Liver (tissue), 9 donors: ENCODE data around the gene CARS2. TPM values are rescaled to one million over a fixed set of nuclear protein-coding genes. Genes with fewer than 3 reads are reported as not detected.

Experiments used
- DNase-seq: peaks from one replicate; pipeline ENCODE4 v3.0.0-alpha.2; 2017; ENCODE audit warnings: low spot score
- H3K27ac ChIP-seq, 2 donors: one replicate each; pipeline ENCODE4 v1.7.0; 2013; ENCODE audit warnings: inconsistent platforms in 2 of 2, low read length in 2 of 2, control low read depth in 1 of 2, low read depth in 1 of 2, mild to moderate bottlenecking in 1 of 2
- H3K27me3 ChIP-seq, 4 donors: one replicate each; pipeline versions ENCODE4 v1.6.1 to v1.7.0; 2013; ENCODE audit warnings: low read length in 3 of 4, inconsistent platforms in 1 of 4, mild to moderate bottlenecking in 1 of 4, moderate library complexity in 1 of 4; ENCODE audit not compliant: control insufficient read depth in 4 of 4, insufficient read depth in 4 of 4
- H3K36me3 ChIP-seq, 4 donors: one replicate each; pipeline versions ENCODE4 v1.6.1 to v1.7.0; 2013; ENCODE audit warnings: low read length in 3 of 4, mild to moderate bottlenecking in 3 of 4, low read depth in 1 of 4, moderate library complexity in 1 of 4; ENCODE audit not compliant: control insufficient read depth in 4 of 4, insufficient read depth in 3 of 4
- H3K4me1 ChIP-seq, 4 donors: one replicate each; pipeline versions ENCODE4 v1.6.1 to v1.7.0; 2013; ENCODE audit warnings: low read length in 3 of 4, mild to moderate bottlenecking in 3 of 4, moderate library complexity in 1 of 4; ENCODE audit not compliant: control insufficient read depth in 4 of 4, insufficient read depth in 4 of 4
- H3K4me3 ChIP-seq, 3 donors: one replicate each; pipeline versions ENCODE4 v1.6.1 to v1.7.0; 2013; ENCODE audit warnings: low read length in 3 of 3, control low read depth in 1 of 3, low read depth in 1 of 3, mild to moderate bottlenecking in 1 of 3
- H3K9ac ChIP-seq, 2 donors: one replicate each; pipeline ENCODE4 v1.7.0; 2013; ENCODE audit warnings: low read length in 2 of 2, mild to moderate bottlenecking in 2 of 2, moderate library complexity in 2 of 2, control low read depth in 1 of 2, low read depth in 1 of 2
- H3K9me3 ChIP-seq, 4 donors: one replicate each; pipeline versions ENCODE4 v1.6.1 to v1.7.0; 2013; ENCODE audit warnings: low read length in 3 of 4; ENCODE audit not compliant: control insufficient read depth in 4 of 4
- EGR1 ChIP-seq, 2 donors: IDR thresholded peaks; 2 replicates each; pipeline ENCODE4 v1.6.1; 2016 to 2018; ENCODE audit warnings: antibody characterized with exemption in 2 of 2, low read depth in 2 of 2
- FOXA1 ChIP-seq: IDR thresholded peaks from 2 replicates; pipeline ENCODE4 v1.6.1; 2016; ENCODE audit warnings: antibody characterized with exemption
- FOXA2 ChIP-seq: IDR thresholded peaks from 2 replicates; pipeline ENCODE4 v1.6.1; 2016; ENCODE audit warnings: antibody characterized with exemption
- HNF4A ChIP-seq, 2 donors: conservative IDR thresholded peaks; 2 replicates each; pipeline ENCODE4 v1.6.1; 2016; ENCODE audit warnings: antibody characterized with exemption in 2 of 2, mild to moderate bottlenecking in 2 of 2
- HNF4G ChIP-seq: IDR thresholded peaks from 2 replicates; pipeline ENCODE4 v1.6.1; 2016; ENCODE audit warnings: antibody characterized with exemption
- JUND ChIP-seq, 2 donors: IDR thresholded peaks; 2 replicates each; pipeline ENCODE4 v1.6.1; 2016; ENCODE audit warnings: antibody characterized with exemption in 2 of 2
- NR2F2 ChIP-seq: IDR thresholded peaks from 2 replicates; pipeline ENCODE4 v1.6.1; 2016; ENCODE audit warnings: antibody characterized with exemption
- RAD21 ChIP-seq, 2 donors: IDR thresholded peaks; 2 replicates each; pipeline ENCODE4 v1.6.1; 2016; ENCODE audit warnings: antibody characterized with exemption in 2 of 2, mild to moderate bottlenecking in 2 of 2
- REST ChIP-seq: IDR thresholded peaks from 2 replicates; pipeline ENCODE4 v1.6.1; 2016; ENCODE audit warnings: antibody characterized with exemption, mild to moderate bottlenecking
- RXRA ChIP-seq, 2 donors: IDR thresholded peaks; 2 replicates each; pipeline ENCODE4 v1.6.1; 2017 to 2018; ENCODE audit warnings: antibody characterized with exemption in 2 of 2, mild to moderate bottlenecking in 1 of 2
- SP1 ChIP-seq: IDR thresholded peaks from 2 replicates; pipeline ENCODE4 v1.6.1; 2018; ENCODE audit warnings: antibody characterized with exemption, mild to moderate bottlenecking
- TAF1 ChIP-seq: conservative IDR thresholded peaks from 2 replicates; pipeline ENCODE4 v1.6.1; 2016; ENCODE audit warnings: antibody characterized with exemption, mild to moderate bottlenecking
- YY1 ChIP-seq: IDR thresholded peaks from 2 replicates; pipeline ENCODE4 v1.6.1; 2016; ENCODE audit warnings: antibody characterized with exemption, mild to moderate bottlenecking
- ZBTB33 ChIP-seq: IDR thresholded peaks from 2 replicates; pipeline ENCODE4 v1.6.1; 2016; ENCODE audit warnings: antibody characterized with exemption
- WGBS: extraction: QIAGEN DNeasy Blood & Tissue Kit; methylation state at CpG from one replicate; pipeline ENCODE4 v1.1.7; 2013; 5-methylcytosine and 5-hydroxymethylcytosine counted together
- polyA plus RNA-seq, 2 donors: library from polyadenylated mRNA; stranded (reverse) in 1 of 2; unstranded in 1 of 2; fragments of 200-250 nt in 1 of 2; fragments of >200 nt in 1 of 2; fragmentation: Nextera tagmentation in 1 of 2; extraction: Ambion mirVana in 1 of 2; gene quantifications; one replicate each; pipeline versions ENCODE4 v1.2.1 to v1.2.3, GENCODE V29; 2013 to 2015
- total RNA-seq, 2 donors: library from RNA; depleted of rRNA; stranded (reverse); fragments of >200 nt; gene quantifications; one replicate each; pipeline ENCODE4 v1.2.3, GENCODE V29; 2014
- donor health status: healthy.
- donor health status: healthy.
- donor health status: healthy.
- donor health status: healthy.
- donor health status: healthy.

Gene CARS2
- total and polyA plus RNA-seq, 4 donors, result 28.6 to 44.0 (median 31.4) TPM

- H3K9ac ChIP-seq, result no peak overlapping the region
- no peak overlapping the region for H3K27ac ChIP-seq
- no peaks in the 10 kb centered on the region for H3K27me3 ChIP-seq
- DNase-seq, result no peak
- 93% methylated on average over 7 of the region's 7 CpGs for WGBS
- H3K4me1 ChIP-seq, result peaks cover 0 to 8% (median 4%) of the 10 kb centered on the region in 4 donors
- peaks cover 0 to 9% (median 0%) of the 10 kb centered on the region in 4 donors for H3K36me3 ChIP-seq
- H3K4me3 ChIP-seq, result no peak overlapping the region
- H3K9me3 ChIP-seq, result no peaks in the 10 kb centered on the region
- TF ChIP-seq JUND (IDR thresholded peaks at IDR 0.05), result no peak
- no peak for TF ChIP-seq SP1
- no peak for TF ChIP-seq HNF4G
- no peak for TF ChIP-seq RXRA (IDR thresholded peaks at IDR 0.05)
- no peak for TF ChIP-seq YY1
- TF ChIP-seq FOXA2, result no peak
- TF ChIP-seq HNF4A (conservative IDR thresholded peaks at IDR 0.05), result no peak
- TF ChIP-seq ZBTB33, result no peak
- no peak for TF ChIP-seq REST
- TF ChIP-seq NR2F2, result no peak
- TF ChIP-seq EGR1 (IDR thresholded peaks at IDR 0.05; ENCODE audit: low read depth in 2 of 2), result no peak
- TF ChIP-seq TAF1, result no peak
- no peak for TF ChIP-seq FOXA1
Observed at GRCh38 chr13:110649551-110649950, 56.4 kb downstream of the CARS2 start.

GRCh38 chr13:110648848-110649421 is 57.0 kb downstream of the CARS2 start:
- Histone ChIP-seq H3K4me3 (no peak overlapping the region), H3K27me3 (no peaks in the 10 kb centered on the region), H3K9ac (no peak overlapping the region), H3K4me1 (peaks cover 0 to 15% (median 10%) of the 10 kb centered on the region in 4 donors), H3K27ac (no peak overlapping the region), H3K36me3 (peaks cover 0 to 9% (median 0%) of the 10 kb centered on the region in 4 donors), H3K9me3 (no peaks in the 10 kb centered on the region)
- DNase-seq, result no peak
- TF ChIP-seq NR2F2 (no peak), RAD21 (IDR thresholded peaks at IDR 0.05) (no peak), HNF4G (no peak)
- WGBS, result 96% methylated on average over 35 of the region's 35 CpGs
